Sigmoid colon (tissue), 4 donors: Measurements from ENCODE around the gene CPNE1.

ENCODE experiments used
- EP300 ChIP-seq, 4 donors: sonication (generic); formaldehyde crosslinking; IDR thresholded peaks; one replicate each; pipeline ENCODE4 v1.6.1; 2017; ENCODE audit warnings: antibody characterized with exemption in 4 of 4
- POLR2A ChIP-seq, 2 donors: fragments of 450-650 bp; IDR thresholded peaks; one replicate each; pipeline ENCODE4 v1.6.1; 2016; ENCODE audit warnings: antibody characterized with exemption in 2 of 2, mild to moderate bottlenecking in 2 of 2, moderate library complexity in 2 of 2
- POLR2AphosphoS5 ChIP-seq, 4 donors: sonication (generic); formaldehyde crosslinking; IDR thresholded peaks; one replicate each; pipeline ENCODE4 v1.6.1; 2017; ENCODE audit warnings: antibody characterized with exemption in 4 of 4
- TF ChIP-seq, protein P1 (sequence below), 4 experiments: fragments of 450-650 bp in 3 of 4; fragments of 200-600 bp in 1 of 4; IDR thresholded peaks; one replicate each; pipeline ENCODE4 v1.5.1; 2016 to 2019; ENCODE audit warnings: antibody characterized with exemption in 4 of 4, mild to moderate bottlenecking in 3 of 4, moderate library complexity in 2 of 4

DNA sequence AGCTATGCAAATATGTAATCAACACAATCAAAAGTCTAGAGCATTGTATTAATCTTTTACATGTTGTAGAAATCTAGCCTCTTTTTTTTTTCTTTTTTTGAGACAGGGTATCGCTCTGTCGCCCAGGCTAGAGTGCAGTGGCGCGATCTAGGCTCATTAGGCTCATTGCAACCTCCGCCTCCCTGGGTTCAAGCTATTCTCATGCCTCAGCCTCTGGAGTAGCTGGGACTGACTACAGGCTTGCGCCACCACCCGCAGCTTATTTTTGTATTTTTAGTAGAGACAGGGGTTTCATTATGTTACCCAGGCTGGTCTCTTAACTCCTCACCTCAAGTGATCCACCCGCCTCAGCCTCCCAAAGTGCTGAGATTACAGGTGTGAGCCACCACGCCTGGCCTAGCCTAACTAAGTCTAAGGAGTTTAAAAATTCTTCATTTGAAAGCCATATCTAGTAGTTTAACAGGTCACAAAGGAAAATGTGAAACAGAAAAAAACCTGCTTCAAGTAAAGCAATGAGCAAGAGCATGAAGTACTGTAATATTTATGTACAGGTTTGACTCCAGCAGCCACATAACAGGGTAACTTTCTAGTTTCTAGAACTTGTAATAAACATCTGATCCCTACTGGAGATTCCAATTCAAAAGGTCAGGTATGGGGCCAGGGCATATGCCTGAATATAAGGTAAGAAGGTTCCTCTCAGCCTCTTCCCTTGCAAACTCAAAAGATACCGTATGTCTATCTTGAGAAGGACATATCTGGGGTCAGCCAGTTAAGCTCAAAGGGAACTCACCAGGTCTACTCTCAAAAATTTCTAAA, 4.4 kb downstream of the CPNE1 start:
- TF ChIP-seq POLR2AphosphoS5 (IDR thresholded peaks at IDR 0.05) (no peak), POLR2A (IDR thresholded peaks at IDR 0.05) (no peak), EP300 (IDR thresholded peaks at IDR 0.05) (no peak)
- TF ChIP-seq, protein P1, sequence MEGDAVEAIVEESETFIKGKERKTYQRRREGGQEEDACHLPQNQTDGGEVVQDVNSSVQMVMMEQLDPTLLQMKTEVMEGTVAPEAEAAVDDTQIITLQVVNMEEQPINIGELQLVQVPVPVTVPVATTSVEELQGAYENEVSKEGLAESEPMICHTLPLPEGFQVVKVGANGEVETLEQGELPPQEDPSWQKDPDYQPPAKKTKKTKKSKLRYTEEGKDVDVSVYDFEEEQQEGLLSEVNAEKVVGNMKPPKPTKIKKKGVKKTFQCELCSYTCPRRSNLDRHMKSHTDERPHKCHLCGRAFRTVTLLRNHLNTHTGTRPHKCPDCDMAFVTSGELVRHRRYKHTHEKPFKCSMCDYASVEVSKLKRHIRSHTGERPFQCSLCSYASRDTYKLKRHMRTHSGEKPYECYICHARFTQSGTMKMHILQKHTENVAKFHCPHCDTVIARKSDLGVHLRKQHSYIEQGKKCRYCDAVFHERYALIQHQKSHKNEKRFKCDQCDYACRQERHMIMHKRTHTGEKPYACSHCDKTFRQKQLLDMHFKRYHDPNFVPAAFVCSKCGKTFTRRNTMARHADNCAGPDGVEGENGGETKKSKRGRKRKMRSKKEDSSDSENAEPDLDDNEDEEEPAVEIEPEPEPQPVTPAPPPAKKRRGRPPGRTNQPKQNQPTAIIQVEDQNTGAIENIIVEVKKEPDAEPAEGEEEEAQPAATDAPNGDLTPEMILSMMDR (IDR thresholded peaks at IDR 0.05): no peak
